GM10266 (cell line): ENCODE data around the gene TMPRSS9.
"Not testable (repeated sequence)": the region's sequence is repeated elsewhere in the genome, so short reads cannot be mapped to it uniquely, and the experiment has no call there.

Source experiments
- DNase-seq: peaks from one replicate; pipeline ENCODE4 v3.0.0; 2012; ENCODE audit errors: extremely low spot score
- TF ChIP-seq, protein P1 (sequence below): IDR thresholded peaks from 2 replicates; pipeline ENCODE4 v1.5.1; 2012; ENCODE audit warnings: mild to moderate bottlenecking, low read depth; ENCODE audit not compliant: control insufficient read depth, insufficient read depth; ENCODE audit errors: missing control alignments

Gene TMPRSS9

DNA sequence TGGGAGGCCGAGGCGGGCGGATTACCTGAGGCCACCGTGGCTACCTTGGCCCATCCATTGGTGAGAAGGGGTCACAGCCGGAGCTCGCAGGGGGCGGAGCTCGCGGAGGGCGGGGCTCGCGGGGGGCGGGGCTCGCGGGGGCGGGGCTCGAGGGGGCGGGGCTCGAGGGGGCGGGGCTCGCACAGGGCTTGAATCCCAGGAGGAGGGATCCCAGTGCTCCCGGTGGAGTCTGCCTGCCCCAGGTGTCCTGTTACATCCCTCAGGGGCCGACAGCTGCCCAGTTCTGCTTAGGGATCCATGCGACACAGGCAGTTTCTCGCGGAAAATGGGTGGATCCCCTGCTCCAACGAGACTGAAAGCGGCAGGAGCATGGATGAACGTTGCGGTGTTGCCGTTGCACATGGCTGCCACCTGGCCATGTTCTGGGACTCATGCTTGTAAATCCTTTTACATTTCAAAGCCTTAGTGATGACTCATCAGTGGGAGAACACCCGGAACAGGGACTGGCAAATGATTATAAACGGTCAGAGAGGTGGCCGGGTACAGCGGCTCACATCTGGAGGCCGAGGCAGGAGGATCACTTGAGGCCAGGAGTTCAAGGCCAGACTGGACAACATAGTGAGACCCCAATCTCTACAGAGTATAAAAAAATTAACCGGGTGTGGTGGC lies 25.1 kb downstream of the TMPRSS9 start:
- peak; percentile 52 for DNase-seq
- TF ChIP-seq, protein P1, sequence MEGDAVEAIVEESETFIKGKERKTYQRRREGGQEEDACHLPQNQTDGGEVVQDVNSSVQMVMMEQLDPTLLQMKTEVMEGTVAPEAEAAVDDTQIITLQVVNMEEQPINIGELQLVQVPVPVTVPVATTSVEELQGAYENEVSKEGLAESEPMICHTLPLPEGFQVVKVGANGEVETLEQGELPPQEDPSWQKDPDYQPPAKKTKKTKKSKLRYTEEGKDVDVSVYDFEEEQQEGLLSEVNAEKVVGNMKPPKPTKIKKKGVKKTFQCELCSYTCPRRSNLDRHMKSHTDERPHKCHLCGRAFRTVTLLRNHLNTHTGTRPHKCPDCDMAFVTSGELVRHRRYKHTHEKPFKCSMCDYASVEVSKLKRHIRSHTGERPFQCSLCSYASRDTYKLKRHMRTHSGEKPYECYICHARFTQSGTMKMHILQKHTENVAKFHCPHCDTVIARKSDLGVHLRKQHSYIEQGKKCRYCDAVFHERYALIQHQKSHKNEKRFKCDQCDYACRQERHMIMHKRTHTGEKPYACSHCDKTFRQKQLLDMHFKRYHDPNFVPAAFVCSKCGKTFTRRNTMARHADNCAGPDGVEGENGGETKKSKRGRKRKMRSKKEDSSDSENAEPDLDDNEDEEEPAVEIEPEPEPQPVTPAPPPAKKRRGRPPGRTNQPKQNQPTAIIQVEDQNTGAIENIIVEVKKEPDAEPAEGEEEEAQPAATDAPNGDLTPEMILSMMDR = no peak

DNA sequence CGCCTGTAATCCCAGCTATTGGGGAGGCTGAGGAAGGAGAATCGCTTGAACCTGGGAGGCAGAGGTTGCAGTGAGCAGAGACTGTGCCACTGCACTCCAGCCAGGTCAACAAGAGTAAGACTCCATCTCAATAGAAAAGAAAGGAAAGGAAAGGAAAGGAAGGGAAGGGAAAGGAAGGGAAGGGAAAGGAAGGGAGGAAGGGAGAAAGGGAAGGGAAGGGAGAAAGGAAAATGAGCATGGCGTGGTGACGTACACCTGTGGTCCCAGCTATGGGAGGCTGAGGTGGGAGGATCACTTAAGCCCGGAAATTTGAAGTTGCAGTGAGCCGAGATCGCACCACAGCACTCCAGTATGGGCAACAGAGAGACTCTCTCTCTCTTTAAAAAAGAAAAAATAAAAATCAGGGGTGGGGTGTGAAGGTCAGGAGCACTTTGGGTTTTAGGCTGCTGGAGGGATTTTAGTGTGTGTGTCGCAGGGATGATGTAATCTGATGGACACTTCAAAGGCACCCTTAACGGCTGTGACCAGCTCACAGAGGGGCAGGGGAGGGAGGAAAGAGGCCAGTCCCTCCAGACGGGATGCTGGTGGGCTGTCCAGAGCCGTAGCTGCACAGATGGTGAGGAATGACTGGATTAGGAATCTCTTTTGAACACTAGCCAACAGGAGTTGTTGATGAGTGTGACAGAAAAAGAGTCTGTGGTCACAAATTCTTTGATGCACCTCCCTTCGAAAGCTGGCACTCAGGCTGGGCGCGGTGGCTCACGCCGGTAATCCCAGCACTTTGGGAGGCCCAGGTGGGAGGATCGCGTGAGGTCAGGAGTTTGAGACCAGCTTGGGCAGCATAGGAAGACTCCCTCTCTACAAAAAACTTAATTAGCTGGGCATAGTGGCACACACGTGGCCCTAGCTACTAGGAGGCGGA lies 27.6 kb downstream of the TMPRSS9 start:
- TF ChIP-seq, protein P1 = no peak

DNA sequence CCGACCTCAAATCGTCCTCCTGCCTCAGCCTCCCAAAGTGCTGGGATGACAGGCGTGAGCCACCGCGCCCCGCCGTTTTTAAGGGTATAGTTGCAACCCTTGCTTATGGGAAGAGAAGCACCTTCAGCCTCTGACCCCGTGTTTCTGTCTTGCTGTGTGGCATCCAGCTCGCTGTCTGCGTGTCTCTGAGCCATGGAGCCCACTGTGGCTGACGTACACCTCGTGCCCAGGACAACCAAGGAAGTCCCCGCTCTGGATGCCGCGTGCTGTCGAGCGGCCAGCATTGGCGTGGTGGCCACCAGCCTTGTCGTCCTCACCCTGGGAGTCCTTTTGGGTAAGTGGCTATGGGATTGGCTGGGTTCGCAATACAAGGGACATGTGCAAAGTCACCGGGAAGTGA lies 29.5 kb downstream of the TMPRSS9 start:
- no peak for DNase-seq
- TF ChIP-seq, protein P1 = no peak

More for the DNA sequence above, 27.6 kb downstream of the TMPRSS9 start:
- DNase-seq = no peak

DNA sequence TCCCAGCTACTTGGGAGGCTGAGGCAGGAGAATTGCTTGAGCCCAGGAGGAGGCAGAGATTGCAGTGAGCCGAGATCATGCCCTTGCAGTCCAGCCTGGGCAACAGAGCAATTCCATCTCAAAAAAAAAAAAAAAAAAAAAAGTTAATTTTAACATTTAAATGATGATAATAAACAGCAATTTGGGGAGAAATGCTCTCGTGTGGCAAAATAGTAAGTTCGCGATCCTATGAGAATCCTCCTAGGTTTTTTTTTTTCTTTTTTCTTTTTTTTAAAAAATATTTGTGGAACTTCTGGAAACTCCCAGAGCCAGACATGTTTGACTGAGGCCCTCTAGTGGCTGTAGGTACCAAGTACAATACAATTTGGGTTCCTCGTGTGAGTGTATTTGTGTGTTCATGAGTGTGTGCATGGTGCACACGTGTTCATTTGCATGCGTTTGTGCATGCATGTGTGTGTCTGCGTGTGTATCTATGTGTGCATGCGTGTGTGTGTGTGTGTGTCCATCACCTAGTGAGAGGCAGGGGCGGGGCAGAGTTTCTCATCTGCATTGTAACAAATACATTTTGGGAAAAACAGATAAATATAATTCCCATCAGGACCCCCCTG lies 31.2 kb downstream of the TMPRSS9 start:
- TF ChIP-seq, protein P1 = peak; percentile 82
- peak; percentile 78 for DNase-seq

DNA sequence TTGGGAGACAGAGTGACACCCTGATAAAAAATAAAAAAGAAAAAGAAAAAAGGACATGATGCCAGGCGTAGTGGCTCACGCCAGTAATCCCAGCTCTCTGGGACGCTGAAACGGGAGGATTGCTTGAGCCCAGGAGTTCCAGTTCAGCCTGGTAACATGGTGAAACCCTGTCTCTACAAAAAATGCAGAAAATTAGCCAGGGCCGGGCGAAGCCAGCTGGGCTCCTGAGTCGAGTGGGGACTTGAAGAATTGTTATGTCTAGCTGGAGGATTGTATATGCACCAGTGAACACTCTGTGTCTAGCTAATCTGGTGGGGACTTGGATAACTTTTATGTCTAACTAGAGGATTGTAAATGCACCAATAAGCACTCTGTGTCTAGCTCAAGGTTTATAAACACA lies 32.3 kb downstream of the TMPRSS9 start:
- TF ChIP-seq, protein P1 = no peak
- DNase-seq = no peak

DNA sequence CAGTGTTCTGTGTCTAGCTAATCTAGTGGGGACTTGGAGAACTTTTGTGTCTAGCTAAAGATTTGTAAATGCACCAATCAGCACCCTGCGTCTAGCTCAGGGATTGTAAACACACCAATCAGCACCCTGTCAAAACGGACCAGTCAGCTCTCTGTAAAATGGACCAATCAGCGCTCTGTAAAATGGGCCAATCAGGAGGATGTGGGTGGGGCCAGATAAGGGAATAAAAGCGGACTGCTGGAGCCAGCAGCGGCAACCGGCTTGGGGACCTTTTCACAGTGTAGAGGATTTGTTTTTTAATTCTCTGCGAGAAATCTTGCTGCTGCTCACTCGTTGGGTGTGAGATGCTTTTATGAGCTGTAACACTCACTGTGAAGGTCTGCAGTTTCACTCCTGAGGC lies 32.8 kb downstream of the TMPRSS9 start:
- not testable (repeated sequence) for DNase-seq

DNA sequence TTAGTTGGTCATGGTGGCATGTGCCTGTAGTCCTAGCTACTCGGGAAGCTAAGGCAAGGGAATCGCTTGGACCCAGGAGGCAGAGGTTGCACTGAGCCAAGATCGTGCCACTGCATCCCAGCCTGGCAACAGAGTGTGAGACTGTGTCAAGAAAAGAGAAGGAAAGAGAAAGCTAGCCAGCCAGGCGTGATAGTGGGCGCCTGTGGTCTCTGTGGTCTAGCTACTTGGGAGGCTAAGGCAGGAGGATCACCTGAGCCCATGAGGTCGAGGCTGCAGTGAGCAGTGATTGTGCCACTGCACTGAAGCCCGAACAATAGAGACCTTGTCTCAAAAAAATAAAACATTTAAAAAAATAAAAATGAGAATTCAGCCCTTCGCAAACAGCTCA lies 34.0 kb downstream of the TMPRSS9 start:
- TF ChIP-seq, protein P1 = no peak
- DNase-seq = no peak
